IPS-18c (cell line): ENCODE data around the gene SAMD1.
"Not testable (repeated sequence)": the region's sequence is repeated elsewhere in the genome, so short reads cannot be mapped to it uniquely, and the experiment has no call there.

ENCODE experiments used
- H3K4me3 ChIP-seq: 2 replicates; pipeline ENCODE4 v1.7.0; 2013; ENCODE audit warnings: low read depth, mild to moderate bottlenecking, low read length, moderate library complexity; ENCODE audit not compliant: insufficient read depth
- H3K9me3 ChIP-seq: one replicate; pipeline ENCODE4 v1.6.1; 2013; ENCODE audit warnings: mild to moderate bottlenecking, low read length, moderate library complexity; ENCODE audit not compliant: control insufficient read depth, insufficient read depth

The SAMD1 gene

DNA sequence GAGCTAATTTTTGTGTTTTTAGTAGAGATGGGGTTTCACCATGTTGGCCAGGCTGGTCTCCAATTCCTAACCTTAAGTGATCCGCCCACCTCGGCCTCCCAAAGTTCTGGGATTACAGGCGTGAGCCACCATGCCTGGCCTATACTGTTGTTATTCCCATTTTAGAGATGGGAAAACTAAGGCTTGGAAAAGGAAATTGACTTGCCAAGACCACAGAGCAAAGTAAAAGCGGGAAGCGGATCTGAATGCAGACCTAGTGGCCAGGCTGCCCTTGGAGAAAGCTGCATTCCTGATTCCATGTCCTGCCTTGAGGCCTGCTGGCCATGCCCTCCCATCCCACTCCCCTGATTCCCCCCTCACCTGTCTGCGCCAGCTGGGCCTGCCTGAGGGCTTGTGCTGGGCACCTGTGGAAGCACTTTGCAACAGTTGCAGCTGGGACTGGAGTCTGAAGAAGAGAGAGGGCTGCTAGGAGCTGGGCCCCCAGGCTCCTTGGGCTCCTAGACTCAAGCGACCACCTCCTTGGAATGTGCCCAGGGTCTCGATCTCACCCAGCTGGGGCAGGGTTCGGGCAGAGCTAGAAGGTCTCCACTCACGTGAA, 34.4 kb downstream of the SAMD1 start:
- H3K4me3 ChIP-seq, result no peak overlapping the region
- H3K9me3 ChIP-seq, result no peaks in the 10 kb centered on the region

DNA sequence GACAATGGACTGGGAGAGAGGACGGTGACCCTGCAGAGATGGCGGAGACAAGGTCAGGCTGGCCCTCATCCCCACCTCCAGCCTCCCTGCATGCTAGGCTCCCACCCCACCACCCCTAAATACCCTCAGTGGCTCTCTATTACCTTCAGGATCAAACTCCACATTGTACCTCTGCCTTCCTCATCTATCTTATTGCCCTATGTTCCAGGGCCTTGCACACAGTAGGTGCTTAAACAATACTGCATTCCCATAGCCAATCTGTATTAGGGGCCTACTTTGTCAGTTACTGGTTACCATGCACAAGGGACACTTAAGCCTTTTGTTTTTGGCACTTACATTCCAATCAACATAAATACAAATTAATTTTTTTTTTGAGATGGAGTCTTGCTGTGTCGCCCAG, 35.2 kb downstream of the SAMD1 start:
- no peak overlapping the region for H3K4me3 ChIP-seq
- H3K9me3 ChIP-seq, result no peaks in the 10 kb centered on the region

DNA sequence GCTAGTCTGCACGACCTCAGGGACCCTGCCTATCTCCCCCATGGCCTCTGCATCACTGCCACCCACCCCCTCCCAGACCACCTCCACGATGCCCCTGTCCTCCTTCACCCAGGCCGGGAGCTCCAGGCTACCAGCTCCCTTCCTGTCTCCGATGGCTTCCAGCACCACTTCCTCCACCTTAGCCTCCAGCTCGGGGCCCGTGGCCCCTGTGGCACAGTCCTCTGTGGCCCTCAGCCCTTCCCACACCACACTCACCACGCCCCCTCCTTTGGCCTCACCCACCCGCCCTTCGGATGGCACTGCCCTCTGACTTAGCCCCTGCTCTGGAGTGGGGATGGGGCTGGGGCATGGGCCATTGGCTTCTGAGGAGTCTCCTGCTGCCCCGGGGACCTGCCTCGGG, 35.8 kb downstream of the SAMD1 start:
- Histone ChIP-seq H3K9me3 (no peaks in the 10 kb centered on the region), H3K4me3 (no peak overlapping the region)

DNA sequence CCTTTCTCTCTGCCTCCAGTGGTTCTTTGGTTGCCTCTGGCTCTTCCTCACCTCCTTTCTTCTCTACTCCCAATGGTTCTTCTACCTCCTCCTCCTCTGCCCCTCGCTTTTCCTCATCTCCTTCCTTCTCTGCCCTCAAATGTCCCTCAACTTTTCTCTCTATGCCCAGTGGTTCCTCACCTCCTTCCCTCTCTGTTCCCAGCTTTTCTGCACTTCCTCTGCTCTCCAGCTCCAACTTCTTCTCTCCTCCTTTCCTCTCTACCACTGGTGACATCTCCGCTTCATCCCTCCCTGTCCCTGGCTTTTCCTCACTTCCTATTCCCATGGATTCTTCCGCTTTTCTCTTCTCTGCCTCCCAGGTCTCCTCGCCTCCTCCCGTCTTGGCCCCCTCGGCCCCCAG, 36.5 kb downstream of the SAMD1 start:
- H3K9me3 ChIP-seq, result no peaks in the 10 kb centered on the region
- H3K4me3 ChIP-seq, result no peak overlapping the region

DNA sequence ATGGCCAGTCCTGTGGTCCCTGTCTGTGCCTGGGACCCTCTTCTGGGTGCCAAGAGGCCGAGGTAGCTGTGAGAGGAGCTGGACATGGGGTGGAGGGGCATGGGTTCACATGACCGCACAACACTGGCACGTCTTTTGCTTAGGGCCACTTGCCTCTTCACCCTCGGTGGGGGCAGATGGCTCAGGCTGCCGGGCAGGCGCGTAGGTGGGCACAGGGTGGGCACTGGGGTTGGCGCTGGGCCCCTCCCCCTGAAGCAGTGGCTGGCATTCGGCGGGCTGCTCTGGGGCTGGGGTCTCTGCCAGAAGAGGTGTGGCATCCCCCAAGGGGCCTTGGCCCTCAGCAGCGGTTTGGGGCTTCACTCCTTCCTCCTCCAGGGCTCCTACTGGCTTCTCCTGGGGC, 37.1 kb downstream of the SAMD1 start:
- Histone ChIP-seq H3K9me3 (no peaks in the 10 kb centered on the region), H3K4me3 (no peak overlapping the region)

DNA sequence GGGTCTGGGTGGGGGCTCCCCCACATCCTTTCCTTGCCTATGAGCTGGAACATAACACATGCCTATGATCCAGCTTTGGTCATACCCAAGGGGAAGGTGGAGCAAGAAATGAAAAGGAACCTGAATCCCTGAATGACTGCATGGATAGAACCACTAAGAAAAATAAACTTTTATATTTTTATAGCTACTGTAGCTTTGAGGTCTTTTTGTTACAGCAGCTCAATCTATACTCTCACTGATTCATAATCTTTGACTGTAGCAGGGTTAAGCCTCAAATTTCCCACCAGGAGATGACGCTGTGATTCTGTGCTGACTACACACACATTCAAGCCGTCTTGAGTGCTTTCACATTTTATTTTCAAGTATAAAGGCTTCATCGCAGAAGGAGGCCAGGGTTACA, 37.5 kb downstream of the SAMD1 start:
- Histone ChIP-seq H3K4me3 (no peak overlapping the region), H3K9me3 (no peaks in the 10 kb centered on the region)

- Histone ChIP-seq H3K9me3 (no peaks in the 10 kb centered on the region), H3K4me3 (no peak overlapping the region)
Measured at GRCh38 chr19:14052470-14052869, 38.1 kb downstream of the SAMD1 start.

GRCh38 chr19:14051980-14052379, 38.6 kb downstream of the SAMD1 start:
- H3K9me3 ChIP-seq, result no peaks in the 10 kb centered on the region
- no peak overlapping the region for H3K4me3 ChIP-seq

DNA sequence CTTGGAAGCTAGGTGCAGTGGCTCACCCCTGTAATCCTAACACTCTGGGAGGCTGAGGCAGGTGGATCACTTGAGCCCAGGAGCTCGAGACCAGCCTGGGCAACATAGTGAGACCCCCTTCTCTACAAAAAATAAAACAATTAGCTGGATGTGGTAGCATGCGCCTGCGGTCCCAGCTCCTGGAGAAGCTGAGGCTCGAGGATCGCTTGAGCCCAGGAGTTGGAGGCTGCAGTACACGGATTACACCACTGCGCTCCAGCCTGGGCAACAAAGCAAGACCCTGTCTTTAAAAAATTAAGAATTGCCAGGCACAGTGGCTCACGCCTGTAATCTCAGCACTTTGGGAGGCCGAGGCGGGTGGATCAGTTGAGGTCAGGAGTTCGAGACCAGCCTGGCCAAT, 39.6 kb downstream of the SAMD1 start:
- not testable (repeated sequence) for H3K4me3 ChIP-seq

DNA sequence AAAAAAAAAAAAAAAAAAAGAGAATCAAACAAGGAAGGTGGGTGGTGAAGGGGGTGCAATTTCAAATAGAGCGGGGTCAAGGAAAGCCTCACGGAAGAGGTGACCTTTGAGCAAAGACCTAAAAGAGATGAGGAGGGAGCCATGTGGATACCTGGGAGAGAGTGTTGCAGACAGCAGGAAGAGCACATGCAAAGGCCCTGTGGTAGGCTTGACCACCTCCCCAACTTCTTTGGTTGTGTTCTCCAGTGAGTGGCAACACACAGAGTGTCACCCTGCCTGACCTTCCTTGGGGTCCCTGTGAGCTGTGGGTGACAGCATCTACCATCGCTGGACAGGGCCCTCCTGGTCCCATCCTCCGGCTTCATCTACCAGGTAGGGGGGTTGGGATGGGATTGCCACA, 40.0 kb downstream of the SAMD1 start:
- H3K4me3 ChIP-seq, result no peak overlapping the region
- H3K9me3 ChIP-seq, result no peaks in the 10 kb centered on the region

More for the DNA sequence above, 39.6 kb downstream of the SAMD1 start:
- H3K9me3 ChIP-seq, result not testable (repeated sequence)

- Histone ChIP-seq H3K9me3 (no peaks in the 10 kb centered on the region), H3K4me3 (no peak overlapping the region)
Measured at GRCh38 chr19:14048443-14049153, 42.0 kb downstream of the SAMD1 start.

DNA sequence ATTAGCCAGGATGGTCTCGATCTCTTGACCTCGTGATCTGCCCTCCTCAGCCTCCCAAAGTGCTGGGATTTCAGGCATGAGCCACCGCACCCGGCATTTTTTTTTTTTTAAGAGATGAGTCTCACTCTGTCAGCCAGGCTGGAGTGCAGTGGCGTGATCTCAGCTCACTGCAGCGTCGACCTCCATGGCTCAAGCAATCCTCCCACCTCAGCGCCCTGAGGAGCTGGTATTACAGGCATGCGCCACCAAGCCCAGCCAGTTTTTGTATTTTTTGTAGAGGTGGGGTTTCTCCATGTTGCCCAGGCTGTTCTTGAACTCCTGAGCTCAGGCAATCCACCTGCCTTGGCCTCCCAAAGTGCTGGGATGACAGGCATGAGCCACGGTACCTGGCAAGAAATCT, 42.7 kb downstream of the SAMD1 start:
- H3K9me3 ChIP-seq, H3K4me3 ChIP-seq: not testable (repeated sequence)

- not testable (repeated sequence) for H3K9me3 ChIP-seq, H3K4me3 ChIP-seq
Measured at GRCh38 chr19:14042659-14043608, 47.6 kb downstream of the SAMD1 start.

DNA sequence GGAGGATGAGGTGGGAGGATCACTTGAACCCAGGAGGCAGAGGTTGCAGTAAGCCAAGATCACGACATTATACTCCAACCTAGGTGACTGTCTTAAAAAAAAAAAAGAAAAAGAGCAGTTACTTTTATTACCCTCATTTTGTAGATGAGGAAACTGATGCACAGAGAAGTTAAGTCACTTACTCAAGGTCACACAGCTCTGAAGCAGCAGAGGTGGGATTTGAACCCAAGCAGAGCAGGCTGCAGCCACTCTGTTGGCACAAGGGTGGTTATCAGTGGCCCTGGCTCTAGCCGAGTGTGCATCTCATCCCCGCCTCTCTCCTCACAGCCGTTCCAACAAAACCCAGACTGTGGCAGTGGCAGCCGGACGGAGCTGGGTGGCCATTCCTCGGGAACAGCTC, 51.4 kb downstream of the SAMD1 start:
- Histone ChIP-seq H3K4me3 (no peak overlapping the region), H3K9me3 (no peaks in the 10 kb centered on the region)
